Kasumi-1 (cell line): Measurements from ENCODE around the gene CCR4.
"Not testable (repeated sequence)": the region's sequence is repeated elsewhere in the genome, so short reads cannot be mapped to it uniquely, and the experiment has no call there.

Experiments
- DNase-seq, 2 experiments: peaks; one replicate each; lab custom pipeline; 2025; lab: John Stamatoyannopoulos, UW

CCR4 gene

DNA sequence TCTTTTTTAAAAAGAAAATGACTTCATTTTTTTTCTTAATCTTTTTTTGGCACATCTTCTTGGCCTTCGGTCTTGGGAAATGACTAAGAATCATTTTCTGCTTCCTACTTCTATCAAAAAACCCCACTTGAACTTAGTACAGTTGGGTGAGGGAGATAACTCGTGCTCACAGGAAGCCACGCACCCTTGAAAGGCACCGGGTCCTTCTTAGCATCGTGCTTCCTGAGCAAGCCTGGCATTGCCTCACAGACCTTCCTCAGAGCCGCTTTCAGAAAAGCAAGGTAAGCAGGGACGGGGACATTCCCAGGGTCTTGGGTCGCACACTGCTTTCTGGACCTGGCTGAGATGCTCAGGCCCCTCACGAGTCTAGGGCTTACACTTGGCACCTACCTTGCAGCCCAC is at the start of gene CCR4:
Gene CCR4, plus strand, starts transcription at position 235 of the 402 bp plus-strand sequence. CDS start 1,779 bp downstream, outside the sequence.
- peak; percentile 50 to 55 for DNase-seq

DNA sequence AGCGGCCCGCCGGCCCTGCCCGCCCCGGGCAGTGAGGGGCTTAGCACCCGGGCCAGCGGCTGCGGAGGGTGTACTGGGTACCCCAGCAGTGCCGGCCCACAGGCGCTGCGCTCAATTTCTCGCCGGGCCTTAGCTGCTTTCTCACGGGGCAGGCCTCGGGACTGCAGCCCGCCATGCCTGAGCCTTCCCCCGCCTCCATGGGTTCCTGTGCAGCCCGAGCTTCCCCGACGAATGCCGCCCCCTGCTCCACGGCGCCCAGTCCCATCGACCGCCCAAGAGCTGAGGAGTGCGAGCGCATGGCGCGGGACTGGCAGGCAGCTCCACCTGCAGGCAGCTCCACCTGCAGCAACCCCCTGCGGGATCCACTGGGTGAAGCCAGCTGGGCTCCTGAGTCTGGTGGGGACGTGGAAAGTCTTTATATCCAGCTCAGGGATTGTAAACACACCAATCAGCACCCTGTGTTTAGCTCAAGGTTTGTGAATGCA is 48.5 kb upstream of the CCR4 start:
- DNase-seq = peak; percentile 35 to 59

DNA sequence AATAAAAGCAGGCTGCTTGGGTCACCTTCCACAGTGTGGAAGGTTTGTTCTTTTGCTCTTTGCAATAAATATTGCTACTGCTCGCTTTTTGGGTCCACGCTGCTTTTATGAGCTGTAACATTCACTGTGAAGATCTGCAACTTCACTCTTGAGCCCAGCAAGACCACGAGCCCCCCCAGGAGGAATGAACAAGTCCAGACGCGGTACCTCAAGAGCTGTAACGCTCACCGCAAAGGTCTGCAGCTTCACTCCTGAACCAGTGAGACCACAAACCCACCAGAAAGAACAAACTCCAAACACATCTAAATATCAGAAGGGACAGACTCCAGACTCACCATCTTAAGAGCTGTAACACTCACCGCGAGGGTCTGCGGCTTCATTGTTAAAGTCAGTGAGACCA is 47.5 kb upstream of the CCR4 start:
- DNase-seq = no peak

DNA sequence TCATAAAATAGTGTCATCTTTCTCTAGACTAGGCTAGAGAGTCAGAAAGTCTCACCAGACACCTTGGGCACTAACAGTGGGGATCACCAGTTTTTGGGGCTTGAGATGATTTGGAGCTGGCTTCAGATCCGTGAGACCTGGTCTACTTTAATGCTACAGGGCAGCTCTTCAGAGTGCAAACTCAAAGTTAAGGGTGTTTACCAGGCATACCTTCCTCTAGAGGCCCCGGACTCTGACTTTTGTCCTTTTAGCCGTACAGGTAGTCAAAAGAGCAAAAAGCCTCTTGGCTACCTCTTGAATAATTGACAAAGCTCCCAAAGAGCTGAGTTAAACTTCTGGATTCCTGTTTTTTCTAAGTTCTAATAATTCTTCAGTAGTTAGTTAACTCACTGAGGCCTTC is 41.4 kb upstream of the CCR4 start:
- DNase-seq = no peak

DNA sequence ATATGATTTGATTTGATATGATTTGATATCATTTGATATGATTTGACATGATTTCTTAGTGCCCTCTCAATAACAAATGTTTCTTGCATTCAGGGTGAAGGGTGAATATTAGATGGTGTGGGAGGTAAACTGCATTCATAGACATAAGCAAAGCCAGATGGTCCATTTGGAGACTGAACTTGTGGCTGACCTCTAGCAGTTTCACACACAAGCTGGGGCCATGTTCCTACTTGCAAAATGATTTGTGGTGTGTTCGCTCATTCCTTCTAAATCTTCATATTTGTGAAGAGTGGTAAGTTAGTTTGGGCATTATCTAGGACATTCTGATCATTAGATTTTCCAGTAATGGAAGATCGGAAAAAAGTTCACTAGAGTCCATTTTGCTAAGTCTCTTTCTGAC is 40.5 kb upstream of the CCR4 start:
- DNase-seq = no peak

DNA sequence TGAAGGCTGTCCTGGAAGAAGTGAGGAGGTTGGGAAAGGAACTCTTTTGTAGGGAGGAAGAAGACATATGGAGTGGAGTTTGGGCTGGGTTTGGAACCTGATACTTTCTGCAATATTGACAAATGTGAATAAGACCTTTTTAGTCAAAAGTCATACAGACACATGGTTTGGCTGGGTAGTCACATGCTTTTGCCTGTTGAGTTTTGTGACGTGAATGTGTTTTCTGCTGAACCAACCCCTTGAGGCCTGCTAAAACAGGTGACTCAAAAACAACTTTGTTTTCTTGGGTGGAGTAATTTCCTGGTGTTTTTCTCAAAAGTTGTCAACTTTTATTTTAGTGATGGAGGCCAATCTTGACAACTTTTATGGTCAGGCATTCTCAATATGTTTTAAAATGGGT is 39.4 kb upstream of the CCR4 start:
- no peak for DNase-seq

DNA sequence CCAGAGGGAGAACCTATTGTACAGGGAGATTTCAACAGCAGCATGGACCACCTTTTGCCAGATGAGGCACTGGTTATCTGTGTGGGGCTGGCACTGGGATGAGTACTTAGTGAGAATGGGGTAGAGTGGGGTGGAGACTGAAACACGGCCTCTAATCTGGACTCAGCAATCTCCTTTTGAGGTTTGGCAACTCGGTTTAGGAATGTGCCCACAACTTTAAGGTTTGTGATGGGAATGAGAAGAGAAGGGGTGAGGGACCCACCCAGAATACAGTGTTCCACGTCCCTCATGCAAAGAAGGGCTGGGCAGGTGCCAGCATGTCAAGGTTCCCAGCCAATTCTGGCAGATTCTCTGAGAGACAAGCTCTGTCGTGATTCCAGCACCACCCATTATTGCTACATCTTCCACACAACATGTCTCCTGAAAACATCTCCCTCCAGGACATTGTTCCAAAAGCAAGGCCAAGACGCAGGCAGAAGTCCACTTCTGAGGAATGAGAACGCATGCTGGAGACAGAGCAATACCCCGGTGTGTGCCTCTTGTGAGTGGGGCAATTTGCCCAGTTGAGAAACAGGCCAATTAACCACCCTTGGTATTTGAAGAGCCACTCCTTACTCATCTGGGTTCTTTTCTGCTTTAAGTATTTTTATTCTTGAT is 37.5 kb upstream of the CCR4 start:
- no peak for DNase-seq

DNA sequence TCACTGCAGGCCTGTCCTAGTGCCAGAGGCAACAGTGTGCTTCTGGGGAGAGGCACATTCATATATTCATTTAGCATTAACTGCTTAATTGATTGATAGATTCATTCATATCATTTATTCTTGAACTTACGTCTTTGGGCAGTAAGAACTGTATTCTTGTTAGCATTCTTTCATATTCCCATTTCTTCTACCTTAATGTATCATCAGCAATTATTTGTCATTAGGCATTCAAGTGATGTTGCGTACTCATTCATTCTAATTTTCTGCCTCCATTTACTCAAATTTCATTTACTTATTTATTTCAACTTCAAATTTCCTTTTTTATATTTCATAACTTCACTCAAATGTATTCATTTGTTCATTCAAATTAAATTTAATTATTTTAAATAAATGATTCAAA is 31.5 kb upstream of the CCR4 start:
- DNase-seq = no peak

DNA sequence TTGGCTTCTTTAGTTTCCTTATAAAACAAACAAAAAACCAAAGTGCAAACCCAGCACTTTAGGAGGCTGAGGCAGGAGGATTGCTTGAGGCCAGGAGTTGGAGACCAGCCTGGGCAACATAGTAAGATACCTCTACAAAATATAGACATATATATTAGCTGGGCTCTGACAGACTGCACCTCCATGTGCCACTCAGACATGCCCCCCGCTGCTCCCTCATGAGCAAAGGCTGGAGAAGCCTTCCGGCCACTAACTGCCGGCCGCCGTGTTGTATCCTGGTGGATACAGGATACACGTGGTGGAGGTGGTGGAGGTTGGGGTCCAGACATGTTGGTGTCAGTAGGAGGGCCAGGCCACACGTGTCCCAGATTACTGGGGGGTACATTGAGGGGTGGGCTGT is 29.4 kb upstream of the CCR4 start:
- DNase-seq = no peak

DNA sequence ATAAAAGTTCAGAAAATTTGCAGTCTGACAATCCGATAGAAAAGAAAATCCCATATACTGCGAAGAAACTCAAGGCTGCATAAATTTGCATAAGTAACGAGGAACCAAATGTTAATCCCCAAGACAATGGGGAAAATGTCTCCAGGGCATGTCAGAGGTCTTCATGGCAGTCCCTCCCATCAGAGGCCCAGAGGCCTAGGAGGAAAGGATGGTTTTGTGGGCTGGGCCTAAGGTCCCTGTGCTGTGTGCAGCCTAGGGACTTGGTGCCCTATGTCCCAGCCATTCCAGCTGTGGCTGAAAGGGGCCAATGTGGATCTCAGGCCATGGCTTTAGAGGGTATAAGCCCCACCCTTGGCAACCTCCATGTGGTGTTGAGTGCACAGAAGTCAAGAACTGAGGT is 21.3 kb upstream of the CCR4 start:
- DNase-seq = no peak

DNA sequence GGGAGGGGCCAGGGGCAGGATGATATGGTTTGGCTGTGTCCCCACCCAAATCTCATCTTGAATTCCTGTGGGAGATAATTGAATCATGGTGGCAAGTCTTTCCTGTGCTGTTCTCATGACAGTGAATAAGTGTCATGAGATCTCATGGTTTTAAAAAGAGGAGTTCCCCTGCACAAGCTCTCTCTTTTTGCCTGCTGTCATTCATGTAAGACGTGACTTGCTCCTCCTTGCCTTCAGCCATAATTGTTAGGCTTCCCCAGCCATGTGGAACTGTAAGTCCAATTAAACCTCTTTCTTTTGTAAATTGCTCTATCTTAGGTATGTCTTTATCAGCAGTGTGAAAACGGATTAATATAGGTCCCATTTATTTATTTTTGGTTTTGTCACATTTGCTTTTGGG is 20.2 kb upstream of the CCR4 start:
- DNase-seq = not testable (repeated sequence)

DNA sequence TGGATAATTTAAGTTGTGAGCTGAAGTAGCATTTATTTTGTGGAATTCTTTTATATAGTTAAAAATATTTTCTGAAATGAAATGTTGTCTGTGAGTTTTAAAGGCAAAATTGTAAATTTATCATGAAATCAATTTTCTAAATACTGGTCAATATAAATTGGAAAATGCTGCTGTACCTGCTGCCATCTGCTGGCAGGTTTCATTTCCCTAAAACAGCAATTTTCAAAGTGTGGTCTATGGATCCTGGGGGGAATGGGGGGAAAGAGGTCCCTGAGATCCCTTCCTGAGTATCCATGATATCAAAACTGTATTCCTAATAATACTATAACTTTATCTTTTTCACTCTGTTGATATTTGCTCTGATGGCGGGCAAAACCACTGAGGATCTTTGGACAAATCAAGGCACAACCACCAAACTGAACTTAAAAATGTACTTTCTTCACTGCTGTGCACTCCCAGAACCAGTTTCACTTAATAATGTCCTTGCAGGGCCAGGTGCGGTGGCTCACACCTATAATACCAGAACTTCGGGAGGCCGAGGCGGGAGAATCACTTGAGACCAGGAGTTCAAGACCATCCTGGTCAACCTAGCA is 17.2 kb upstream of the CCR4 start:
- DNase-seq = peak; percentile 10 to 29

DNA sequence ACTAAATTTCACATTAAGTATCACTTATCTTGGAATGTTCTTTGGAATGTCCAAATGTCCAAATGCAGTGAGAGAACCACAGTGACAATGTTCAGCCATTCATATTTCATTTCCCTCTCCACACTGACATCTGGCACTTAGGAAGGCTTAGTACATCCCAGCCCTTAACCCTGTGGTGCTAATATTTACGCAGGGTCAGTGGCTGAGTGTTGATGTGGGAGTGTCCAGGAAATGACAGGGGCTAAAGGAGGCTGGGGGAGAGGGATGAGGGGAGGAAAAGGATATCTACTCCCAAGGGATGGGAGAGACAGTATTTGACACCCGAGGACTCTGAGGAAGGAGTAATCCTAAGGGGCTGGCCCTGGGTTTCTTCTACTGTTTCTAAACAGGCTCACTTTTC is 14.1 kb upstream of the CCR4 start:
- no peak for DNase-seq

DNA sequence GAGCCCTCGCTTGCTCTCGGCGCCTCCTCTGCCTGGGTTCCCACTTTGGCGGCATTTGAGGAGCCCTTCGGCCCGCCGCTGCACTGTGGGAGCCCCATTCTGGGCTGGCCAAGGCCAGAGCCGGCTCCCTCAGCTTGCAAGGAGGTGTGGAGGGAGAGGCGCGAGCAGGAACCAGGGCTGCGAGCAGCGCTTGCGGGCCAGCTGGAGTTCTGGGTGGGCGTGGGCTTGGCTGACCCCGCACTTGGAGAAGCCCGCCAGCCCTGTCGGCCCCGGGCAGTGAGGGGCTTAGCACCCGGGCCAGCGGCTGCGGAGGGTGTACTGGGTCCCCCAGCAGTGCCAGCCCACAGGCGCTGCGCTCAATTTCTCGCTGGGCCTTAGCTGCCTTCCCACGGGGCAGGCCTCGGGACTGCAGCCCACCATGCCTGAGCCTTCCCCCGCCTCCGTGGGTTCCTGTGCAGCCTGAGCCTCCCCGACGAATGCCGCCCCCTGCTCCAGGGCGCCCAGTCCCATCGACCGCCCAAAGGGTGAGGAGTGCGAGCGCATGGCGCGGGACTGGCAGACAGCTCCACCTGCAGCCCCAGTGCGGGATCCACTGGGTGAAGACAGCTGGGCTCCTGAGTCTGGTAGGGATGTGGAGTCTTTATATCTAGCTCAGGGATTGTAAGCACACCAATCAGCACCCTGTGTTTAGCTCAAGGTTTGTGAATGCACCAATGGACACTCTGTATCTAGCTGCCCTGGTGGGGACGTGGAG is 11.7 kb upstream of the CCR4 start:
- DNase-seq = not testable (repeated sequence)

DNA sequence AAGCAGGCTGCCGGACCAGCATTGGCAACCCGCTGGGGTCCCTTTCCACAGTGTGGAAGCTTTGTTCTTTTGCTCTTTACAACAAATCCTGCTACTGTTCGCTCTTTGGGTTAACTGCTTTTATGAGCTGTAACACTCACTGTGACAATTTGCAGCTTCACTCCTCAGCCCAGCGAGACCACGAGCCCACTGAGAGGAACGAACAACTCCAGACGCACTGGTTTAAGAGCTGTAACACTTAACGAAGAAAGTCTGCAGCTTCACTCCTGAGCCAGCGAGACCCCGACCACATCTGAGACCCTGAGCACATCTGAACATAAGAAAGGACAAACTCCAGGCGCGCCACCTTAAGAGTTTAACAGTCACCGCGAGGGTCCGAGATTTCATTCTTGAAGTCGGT is 10.7 kb upstream of the CCR4 start:
- no peak for DNase-seq

DNA sequence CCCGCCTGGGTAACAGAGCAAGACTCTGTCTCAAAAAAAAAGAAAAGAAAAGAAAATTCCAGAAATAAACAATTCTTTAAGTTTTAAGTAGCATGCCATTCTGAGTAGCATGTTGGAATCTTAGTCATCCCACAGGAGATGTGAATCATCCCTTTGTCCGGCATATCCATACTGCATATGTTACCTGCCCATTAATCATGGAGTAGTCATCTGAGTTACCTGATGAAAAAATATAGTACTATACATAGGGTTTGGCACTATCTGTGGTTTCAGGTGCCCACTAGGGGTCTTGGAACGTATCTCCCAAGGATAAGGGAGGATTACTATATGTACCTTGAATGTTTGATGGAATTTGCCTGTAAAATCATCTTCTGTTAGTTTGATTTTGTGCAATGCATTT is 6.3 kb upstream of the CCR4 start:
- no peak for DNase-seq

DNA sequence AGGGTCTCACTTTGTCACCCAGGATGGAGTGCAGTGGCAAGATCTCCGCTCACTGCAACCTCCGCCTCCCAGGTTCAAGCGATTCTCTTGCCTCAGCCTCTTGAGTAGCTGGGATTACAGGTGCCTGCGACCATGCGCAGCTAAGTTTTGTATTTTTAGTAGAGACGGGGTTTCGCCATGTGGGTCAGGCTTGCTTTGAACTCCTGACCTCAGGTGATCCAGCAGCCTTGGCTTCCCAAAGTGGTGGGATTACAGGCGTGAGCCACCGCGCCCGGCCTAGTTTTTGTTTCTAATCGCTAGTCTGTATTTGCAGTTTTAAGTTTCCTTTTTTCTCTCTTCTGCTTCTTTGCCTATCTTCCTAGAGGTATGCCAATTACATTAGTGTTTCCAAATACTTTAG is 5.8 kb upstream of the CCR4 start:
- not testable (repeated sequence) for DNase-seq

DNA sequence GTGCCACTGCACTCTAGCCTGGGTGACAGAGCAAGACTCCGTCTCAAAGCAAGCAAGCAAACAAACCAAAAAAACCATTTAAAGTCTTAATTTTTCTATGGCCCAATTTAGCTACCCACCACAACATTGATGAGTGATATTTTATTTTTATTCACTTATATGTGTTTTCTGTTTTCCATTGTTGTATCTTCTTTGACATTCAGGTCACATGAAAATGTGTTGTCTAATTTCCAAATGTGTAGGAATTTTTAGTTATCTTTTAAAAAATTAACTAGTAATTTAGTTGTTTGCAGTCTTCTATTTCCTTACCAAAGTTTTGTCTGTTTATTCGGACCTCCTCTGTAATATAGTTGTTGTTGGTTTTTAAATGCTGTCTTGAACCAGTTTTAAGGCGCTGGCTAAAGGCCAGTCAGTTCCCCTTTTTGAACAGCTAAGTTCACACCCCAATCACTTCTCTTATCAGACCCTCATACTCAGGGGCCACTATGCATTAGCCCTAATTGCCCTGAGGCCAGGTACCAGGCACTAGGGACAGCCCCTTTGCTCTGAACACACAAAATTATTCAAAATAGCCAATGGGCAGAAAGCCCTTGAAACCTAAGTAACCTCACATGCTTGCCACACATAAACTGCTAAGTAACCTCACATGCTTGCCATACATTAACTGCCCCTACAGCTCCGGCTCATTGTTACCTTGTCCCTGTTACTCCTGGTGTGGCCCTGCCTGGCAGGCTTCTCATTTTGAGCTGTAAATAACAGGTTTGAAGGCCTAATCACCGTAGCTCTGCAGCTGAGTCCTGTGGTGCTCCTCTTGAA is 4.3 kb upstream of the CCR4 start:
- peak in 1 of 2 experiments; percentile 71 for DNase-seq

DNA sequence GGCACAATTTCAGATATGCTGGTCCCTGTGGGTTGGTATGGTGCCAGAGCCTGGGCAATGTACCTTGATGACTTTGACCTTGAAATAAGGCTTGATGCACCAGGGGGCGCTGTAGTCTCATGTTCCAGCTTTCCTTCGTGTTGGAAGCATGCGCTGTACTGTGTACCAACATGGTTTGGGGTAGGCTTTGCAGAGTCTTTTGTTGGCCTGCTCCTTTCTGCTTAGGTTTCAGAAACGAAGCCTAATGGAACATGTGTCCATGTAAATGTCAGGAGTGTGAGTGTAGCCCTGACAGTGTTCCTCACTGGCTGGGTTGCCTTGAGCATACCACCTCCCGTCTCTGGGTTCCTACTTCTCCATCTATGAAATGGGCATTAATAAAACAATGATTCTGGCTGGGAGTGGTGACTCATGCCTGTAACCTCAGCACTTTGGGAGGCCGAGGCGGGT is 3.6 kb upstream of the CCR4 start:
- peak; percentile 68 to 84 for DNase-seq

DNA sequence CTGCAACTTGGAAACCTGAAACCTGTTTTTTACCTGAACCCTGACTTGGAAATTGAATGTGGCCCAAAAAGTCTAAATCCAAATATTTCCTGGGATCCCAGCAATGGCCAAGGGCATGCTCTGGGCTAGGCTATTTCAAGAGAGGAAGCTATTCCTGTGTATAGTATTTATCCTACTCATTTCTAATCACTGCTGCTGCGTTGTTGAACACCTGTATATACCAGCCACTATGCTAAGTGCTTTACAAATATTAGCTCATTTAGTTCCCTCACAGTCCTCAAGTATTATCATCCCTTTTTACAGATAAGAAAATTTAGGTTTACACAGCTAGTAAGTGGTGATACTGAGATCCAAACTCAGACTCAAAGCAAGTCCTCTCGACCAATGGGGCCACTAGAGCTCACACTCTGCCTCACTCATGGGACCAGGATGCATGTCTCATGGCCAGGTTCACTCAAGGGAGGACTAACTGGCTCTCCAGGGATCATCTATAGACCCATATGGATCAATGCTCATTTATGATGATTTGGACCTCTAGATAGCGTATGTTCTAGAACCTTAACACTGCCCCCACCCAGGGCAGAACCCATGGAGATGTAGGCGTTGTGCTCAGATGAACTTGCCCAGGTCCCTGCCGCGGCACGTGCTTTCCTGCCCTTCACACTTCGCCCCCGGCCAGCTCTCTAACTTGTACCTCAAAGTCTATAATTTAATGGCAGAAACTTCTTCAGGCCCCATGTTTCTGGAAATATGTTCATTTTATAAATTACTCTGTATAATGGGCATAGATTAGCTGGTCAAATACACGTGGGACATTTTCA is 2.6 kb upstream of the CCR4 start:
- no peak for DNase-seq

DNA sequence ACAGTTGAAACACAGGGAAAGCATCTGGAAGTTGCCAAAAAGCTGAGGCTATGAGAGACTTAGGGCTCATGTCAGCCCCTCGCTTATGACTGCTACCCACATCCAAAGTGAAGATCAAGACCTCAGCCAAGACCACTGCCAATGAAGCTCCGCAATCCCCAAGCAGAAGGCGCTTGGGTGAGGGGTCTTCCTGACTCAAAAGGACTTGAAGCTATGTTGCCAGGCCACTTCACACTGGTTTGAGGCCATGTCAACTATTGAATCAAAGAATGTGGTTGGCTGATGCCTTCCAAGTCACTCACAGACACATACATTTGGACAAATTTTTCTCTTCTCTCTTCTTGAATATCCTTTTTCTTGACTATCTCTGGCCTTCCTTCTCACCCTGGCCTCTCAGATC is 928 bp upstream of the CCR4 start:
- no peak for DNase-seq
